HL-60/S4 (cell line): Measurements from ENCODE around the gene FAM81A.
"Not testable (repeated sequence)": the region's sequence is repeated elsewhere in the genome, so short reads cannot be mapped to it uniquely, and the experiment has no call there.

Experiments
- in situ Hi-C: fragments of 300-500 bp; cut with MboI; formaldehyde crosslinking; loops from 2 replicates; pipeline ENCODE4 v1.14.3; 2022; ENCODE audit warnings: low sequenced_read_pairs

The FAM81A gene

DNA sequence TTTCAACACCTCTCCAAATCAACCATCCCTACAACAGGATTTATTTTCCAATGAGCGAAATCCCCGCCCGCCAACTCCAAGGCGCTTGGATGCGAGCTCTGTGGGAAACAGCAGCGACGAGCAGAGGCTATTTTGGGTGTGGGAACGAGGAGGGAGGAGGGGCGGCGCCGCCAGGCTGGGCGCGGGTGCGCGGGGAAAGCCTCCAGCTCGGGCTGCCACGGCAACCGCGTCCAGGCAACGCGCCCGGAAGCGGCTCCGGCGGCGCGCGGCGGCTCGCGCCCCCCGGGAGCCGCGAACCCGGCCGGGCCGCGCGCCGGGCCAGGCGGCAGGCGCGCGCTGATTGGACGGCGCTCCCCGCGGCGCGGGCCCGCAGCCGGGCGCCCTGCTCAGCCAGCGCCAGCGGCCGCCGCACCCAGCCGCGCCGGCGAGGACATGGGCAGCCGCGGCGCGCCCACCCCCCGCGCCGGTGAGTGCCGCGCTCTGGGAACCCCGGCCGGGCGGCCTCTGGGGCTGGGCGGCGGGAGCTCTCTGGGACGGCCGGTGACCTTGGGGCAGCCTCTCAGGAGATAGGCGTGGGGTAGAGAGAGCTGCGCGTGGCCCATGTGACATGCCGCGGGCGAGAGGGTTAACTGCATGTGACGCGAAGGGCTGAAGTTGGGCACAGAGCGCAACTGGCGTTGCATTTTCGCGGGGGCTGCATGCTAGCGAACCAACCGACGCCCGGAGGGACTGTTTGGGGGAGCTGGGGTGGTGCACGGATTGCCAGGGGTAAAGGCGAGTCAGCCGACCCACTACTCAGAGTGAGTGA lies at the start of gene FAM81A:
Gene FAM81A, plus strand, starts transcription at position 370 of the 808 bp plus-strand sequence. CDS start 20,441 bp downstream, outside the sequence.
- in situ Hi-C loops, result no loop called here

DNA sequence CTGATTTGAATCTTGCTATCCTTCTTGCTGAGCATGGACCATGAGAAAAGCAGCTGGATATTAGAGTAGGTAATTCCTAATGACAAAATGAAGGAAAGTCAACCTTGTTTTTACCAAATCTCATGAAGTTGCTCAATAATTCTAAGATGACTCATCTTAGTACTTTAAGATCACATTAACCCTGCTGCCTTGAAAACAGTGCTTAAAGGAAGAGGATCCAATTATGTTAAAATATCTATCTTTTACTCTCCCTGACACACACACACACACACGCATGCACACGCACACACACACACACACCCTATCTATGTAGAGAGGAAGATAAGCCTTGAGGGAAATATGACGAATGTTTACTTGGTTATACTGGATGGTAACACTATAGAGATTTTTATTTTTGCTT lies 49.3 kb upstream of the FAM81A start:
- in situ Hi-C loops, result no loop called here

DNA sequence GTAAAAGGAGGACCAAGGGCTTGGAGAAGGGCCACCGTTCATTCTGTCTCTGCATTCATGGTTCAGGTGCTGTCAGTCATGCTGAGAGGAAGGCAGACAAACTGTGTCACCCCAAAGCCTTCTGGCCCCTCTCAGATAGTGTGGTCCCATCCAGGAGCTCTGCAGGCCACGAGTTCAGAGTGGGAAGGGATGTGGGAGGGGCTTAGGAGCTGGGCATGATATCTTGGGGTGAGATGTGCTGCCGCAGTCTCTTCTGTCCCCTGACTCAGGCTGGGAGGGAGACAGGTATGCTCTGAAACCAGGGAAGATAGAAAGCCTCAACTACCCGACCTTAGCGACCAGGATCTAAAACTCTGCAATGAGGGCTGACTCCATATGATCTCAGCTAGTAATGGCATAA lies 45.7 kb upstream of the FAM81A start:
- in situ Hi-C loops, result no loop called here

DNA sequence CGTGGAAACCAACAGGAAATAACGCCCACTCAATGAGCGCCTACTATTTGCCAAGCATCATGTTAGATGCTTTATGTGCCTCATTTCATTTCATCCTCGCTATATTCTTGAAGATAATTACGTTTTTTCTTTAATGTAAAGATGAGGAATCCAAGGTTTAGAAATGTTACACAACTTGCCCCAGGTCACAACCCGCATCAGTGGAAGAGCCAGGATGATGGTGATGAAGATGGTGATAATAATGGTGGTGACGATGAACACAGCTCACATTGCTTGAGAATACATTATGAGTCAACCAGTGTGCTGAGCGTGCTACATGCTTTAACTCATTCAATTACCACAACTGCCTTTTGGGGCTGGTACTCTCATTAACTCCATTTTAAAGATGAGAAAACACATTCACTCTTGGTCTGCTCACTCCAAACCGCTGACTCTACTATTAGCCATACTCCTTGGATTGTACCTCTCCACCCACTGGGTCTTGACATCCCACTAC lies 43.8 kb upstream of the FAM81A start:
- in situ Hi-C loops, result no loop called here

DNA sequence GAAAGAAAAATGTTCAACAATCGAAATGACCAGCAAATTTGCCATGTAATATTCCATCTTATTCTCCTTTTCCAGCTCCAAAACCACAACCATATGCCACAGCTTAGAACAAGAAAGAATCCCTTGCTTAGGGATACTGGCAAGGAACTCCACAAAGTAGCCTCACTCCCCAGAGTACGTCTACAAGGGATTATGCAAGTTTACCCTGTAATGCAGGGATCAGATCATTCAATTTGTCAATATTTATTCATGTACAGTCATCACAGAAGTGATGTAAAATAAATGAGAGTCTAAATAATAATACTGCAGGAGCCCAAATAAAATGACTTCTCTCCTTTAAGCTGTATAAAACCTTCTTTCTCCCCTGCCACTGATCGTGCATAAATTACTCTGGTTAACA lies 41.8 kb upstream of the FAM81A start:
- in situ Hi-C loops, result no loop called here

GRCh38 chr15:59396679-59397078 lies 41.3 kb upstream of the FAM81A start:
- in situ Hi-C loops, result no loop called here

- in situ Hi-C loops, result no loop called here
These were observed 39.8 kb upstream of the FAM81A start for GRCh38 chr15:59398220-59398619.

- in situ Hi-C loops, result no loop called here
These were observed 38.4 kb upstream of the FAM81A start for GRCh38 chr15:59399465-59400102.

DNA sequence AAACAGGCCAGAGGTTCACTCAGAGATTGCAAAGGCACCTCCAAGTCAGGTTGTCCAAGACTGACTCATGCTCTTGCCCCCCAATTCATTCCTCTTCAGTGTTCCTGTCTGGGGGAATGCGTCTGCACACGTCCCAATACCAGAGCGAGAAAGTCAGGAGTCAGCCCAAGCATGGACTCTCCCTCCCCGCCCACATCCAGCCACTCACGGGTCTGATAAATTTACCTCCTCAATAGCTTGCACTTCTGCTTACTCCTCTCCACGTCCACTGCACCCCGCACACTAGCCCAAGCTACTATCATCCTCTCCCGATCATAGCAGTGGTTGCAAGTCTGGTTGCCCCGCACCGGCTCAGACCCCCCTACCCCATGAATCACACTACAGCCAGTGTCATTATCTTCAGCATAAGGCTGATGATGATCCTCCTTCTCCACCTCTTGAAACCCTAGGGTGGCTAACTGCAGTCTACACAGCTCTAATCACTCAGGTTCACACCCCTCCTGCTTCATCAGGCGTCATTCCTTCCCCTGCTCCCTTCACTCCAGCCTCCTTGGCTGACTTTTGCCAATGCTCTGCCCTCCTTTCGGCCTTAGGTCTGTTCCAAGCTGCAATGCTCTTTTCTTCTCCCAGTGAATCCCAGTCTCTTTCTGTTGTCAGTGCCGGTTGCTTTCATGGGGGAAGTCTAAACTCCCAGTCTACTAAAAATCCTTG lies 37.7 kb upstream of the FAM81A start:
- in situ Hi-C loops, result no loop called here

- in situ Hi-C loops, result not testable (repeated sequence)
These were observed 36.7 kb upstream of the FAM81A start for GRCh38 chr15:59401051-59401823.

DNA sequence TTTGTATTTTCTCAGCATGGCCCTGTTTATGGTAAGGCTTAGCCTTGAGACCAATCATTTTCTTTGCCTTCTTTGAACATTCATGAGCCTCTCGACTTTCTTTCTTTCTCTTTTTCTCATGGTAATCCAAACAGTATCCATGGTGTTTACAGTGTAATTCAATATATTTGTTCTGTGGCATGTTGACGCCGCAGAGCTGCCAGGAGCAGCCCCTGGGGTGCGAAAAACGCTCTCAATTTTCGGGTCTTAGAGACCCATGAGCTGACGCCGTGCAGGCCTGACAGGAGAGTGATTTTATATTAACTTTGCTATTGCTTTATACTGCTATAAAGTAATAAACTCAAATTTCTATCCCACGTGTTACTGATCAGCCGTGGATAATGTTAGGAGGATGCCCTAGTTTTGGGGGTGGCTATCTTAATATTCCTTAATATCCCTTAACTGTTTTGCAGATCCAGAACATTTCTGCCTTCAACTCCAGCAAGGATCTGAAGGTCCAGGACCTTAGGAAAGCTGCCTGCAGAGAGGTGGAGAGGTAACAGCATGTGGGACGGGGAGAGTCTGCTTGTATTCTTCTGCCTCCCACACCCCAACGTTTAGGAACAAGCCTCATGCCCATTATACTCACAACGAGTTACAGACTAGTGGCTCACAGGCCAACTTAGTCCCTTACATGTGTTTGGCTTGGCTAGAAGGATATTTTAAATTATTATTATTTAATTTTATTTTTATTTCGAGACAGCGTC lies 36.0 kb upstream of the FAM81A start:
- in situ Hi-C loops, result no loop called here

DNA sequence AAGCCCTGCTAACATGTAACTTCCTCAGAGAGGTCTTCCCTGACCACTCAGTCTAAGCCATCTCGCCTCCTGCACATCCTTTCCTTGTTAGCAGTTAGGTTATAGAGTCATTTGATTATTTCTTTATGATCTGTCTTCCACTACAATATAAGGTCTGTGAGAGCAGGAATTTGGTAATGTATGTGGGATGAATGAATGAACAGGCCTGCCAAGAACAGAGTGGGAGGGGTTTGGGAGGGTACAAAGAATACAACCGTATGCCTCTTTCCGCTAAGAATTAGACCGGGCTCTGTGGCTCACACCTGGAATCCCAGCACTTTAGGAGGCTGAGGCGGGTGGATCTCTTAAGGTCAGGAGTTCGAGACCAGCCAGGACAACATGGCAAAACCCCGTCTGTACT lies 32.9 kb upstream of the FAM81A start:
- in situ Hi-C loops, result no loop called here

- in situ Hi-C loops, result no loop called here
These were observed 31.5 kb upstream of the FAM81A start for GRCh38 chr15:59406446-59406845.

GRCh38 chr15:59407946-59408345 lies 30.0 kb upstream of the FAM81A start:
- in situ Hi-C loops, result no loop called here

DNA sequence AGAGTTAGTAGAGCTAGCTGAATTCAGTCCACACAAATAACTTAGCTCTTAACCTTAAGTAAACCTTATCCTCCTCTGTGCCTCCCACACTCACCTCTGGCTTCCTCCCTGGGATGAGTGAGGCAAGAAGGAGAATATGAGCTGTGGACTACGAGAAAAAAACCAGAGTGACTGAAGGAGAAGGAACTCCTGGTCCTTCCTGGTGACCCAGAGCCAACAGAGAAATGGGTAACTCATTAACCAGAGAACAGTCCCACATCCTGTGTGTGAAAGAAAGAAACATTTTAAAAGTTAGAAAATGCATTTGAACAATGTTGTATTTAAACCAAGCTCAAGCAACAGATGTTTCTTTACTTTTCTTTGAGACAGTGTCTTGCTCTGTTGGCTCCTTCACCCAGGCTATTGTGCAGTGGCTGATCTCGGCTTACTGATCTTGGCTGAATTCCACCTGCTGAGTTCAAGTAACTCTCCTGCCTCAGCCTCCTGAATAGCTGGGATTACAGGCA lies 27.5 kb upstream of the FAM81A start:
- in situ Hi-C loops, result no loop called here

DNA sequence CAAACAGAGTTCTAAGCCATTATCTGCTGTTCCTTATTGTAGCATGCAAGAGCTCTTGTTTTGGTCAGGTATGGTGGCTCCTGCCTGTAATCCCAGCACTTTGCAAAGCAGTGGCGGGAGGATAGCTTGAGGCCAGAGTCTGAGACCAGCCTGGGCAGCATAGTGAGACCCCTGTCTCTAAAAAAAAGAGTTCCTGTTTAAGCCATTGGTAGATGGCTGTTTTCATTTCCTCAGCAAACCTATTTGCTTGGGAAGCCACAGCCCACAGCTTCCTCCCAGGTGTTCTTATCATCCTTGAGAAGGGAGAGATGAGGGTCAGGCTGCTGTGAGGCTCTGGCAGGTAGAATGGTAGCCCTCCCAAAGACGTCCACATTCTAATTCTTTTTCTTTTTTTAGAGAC lies 24.4 kb upstream of the FAM81A start:
- in situ Hi-C loops, result no loop called here

- in situ Hi-C loops, result no loop called here
These were observed 21.2 kb upstream of the FAM81A start for GRCh38 chr15:59416816-59417215.

GRCh38 chr15:59419170-59419569 lies 18.8 kb upstream of the FAM81A start:
- in situ Hi-C loops, result no loop called here

DNA sequence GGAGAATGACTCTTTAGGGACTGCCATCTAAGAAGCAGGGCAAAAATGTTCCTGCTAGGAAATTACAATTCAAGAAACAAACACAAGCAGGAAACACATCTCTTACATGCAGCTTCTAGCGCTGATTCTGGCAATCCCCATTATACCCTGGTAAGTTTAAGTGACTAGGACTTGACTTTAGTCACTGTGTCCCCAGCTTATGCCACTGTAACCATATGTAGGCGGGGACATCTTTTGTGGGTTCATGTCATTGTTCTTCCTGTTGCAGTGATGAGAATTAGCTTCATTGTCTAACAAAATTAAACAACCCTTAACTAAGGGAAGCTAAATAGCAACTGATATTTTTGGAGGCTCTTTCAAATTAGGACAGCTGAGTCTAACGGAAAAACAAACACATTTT lies 17.9 kb upstream of the FAM81A start:
- in situ Hi-C loops, result no loop called here

DNA sequence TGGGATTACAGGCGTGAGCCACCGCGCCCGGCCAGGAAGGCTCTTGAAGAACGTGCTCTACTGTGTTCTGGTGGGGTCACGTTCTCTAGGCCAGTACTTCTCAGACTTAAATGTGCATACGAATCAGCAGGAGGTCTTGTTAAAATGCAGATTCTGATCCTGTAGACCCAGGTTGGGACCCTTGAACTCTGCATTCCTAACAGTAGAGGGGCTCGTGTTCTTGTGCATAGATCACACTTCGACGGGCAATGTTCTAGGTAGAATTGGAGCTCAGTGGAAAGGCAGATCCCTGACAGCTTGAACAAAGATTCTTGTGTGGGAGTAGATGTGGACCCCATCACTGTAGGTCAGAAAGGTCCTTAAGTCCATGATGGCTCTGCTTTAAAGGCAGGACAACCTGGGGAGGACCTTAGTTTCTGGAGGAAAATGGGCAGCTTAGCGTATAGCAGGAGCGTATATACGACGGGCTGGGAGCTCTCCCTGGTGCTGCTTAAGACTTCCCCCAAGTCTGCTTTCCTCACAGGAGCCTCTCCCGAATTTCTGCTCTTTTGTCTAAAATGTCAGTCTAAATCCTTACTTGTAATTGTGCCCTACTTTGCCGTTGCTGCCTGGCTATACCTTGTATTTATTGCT lies 16.9 kb upstream of the FAM81A start:
- in situ Hi-C loops, result no loop called here
